ENCODE data around the gene LELP1. TPM values are rescaled to one million over a fixed set of nuclear protein-coding genes. Genes with fewer than 3 reads are reported as not detected.
A peak's percentile ranks its signal among the peaks of the same experiment; 100 is the strongest.
"Not testable (repeated sequence)": the region's sequence is repeated elsewhere in the genome, so short reads cannot be mapped to it uniquely, and the experiment has no call there.

Gene LELP1
- total and polyA plus RNA-seq, 7 experiments from 2014 or later: not detected

DNA sequence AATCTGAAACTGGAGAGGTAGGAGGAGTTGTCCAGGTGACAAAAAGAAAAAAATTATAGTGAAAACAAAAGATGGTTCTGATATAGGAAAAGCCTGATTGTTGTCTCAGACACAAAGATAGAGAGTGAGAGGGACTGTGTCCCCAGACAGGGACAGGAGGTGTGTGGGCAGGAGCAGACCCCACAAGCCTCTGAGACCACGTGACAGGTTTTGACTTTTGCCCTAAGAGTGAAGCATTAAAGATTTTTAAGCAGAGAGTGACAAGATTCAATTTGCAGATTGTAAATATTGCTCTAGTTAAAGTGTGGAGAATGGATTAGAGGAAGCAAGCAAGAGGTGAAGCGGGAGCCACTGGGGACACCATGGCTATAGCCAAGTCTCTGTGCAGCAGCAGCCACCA, 24.6 kb downstream of the LELP1 start:
- no peaks in the 10 kb centered on the region for H3K36me3 Mint-ChIP-seq
- H3K27ac ChIP-seq (ENCODE audit: low read depth, low read length): no peak overlapping the region
- H3K36me3 ChIP-seq (ENCODE audit: control insufficient read depth in 2 of 3, insufficient read depth in 3 of 3, low read length in 3 of 3): no peaks in the 10 kb centered on the region
- intact Hi-C loops (cut with micrococcal nuclease): no loop called here
- no peak overlapping the region for H3K4me3 ChIP-seq (ENCODE audit: low read length)
- ChIA-PET POLR2A (no interaction called here), CTCF (no interaction called here)
- no peaks in the 10 kb centered on the region for H3K9me3 ChIP-seq (ENCODE audit: control insufficient read depth in 2 of 3, low read length in 3 of 3)
- ATAC-seq (no peak), DNase-seq (no peak)
- peaks cover 6 to 31% (median 18%) of the 10 kb centered on the region in 5 donors for H3K27me3 Mint-ChIP-seq
- no peak overlapping the region for H3K4me3 Mint-ChIP-seq
- peaks cover 3 to 4% of the 10 kb centered on the region in 2 donors for H3K27me3 ChIP-seq (ENCODE audit: control insufficient read depth in 2 of 2, insufficient read depth in 2 of 2, low read length in 2 of 2)
- H3K9me3 Mint-ChIP-seq: no peaks in the 10 kb centered on the region
- H3K27ac Mint-ChIP-seq: no peak overlapping the region
- H3K4me1 Mint-ChIP-seq: peaks cover 0 to 12% (median 0%) of the 10 kb centered on the region in 7 donors
- no peaks in the 10 kb centered on the region for H3K4me1 ChIP-seq (ENCODE audit: control insufficient read depth in 2 of 2, insufficient read depth in 2 of 2, low read length in 2 of 2)

DNA sequence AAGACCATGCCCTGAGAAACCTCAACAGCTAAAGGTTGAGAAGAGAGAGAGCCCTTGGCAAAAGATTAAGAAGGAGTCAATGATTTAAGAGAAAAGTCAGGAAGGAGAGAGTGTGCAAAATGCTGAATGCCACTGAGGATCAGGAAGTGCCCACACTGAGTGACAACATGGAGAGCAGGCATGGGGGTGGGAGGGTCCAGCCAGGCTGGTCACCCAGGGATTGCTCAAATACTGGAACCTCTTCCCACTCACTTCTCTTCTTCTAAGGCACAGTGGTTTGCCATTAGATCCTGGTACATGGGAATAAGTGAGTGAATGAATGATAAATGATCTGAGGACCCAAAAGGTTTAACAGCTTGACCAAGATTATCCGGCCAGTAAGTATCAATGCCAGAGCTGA, 25.3 kb downstream of the LELP1 start:
- Mint-ChIP-seq H3K4me3 (no peak overlapping the region), H3K9me3 (no peaks in the 10 kb centered on the region), H3K27me3 (peaks cover 3 to 24% (median 14%) of the 10 kb centered on the region in 5 donors), H3K36me3 (no peaks in the 10 kb centered on the region), H3K27ac (no peak overlapping the region), H3K4me1 (peaks cover 0 to 8% (median 0%) of the 10 kb centered on the region in 7 donors)
- Histone ChIP-seq H3K9me3 (ENCODE audit: control insufficient read depth in 2 of 3, low read length in 3 of 3) (no peaks in the 10 kb centered on the region), H3K27ac (ENCODE audit: low read depth, low read length) (no peak overlapping the region), H3K4me3 (ENCODE audit: low read length) (no peak overlapping the region), H3K4me1 (ENCODE audit: control insufficient read depth in 2 of 2, insufficient read depth in 2 of 2, low read length in 2 of 2) (no peaks in the 10 kb centered on the region), H3K27me3 (ENCODE audit: control insufficient read depth in 2 of 2, insufficient read depth in 2 of 2, low read length in 2 of 2) (peaks cover 3 to 4% of the 10 kb centered on the region in 2 donors), H3K36me3 (ENCODE audit: control insufficient read depth in 2 of 3, insufficient read depth in 3 of 3, low read length in 3 of 3) (no peaks in the 10 kb centered on the region)
- no peak for DNase-seq
- no peak for ATAC-seq
- ChIA-PET CTCF (no interaction called here), POLR2A (no interaction called here)
- intact Hi-C loops (cut with micrococcal nuclease): no loop called here

- H3K27ac ChIP-seq (ENCODE audit: low read depth, low read length); H3K36me3 Mint-ChIP-seq; H3K4me3 ChIP-seq (ENCODE audit: low read length); H3K36me3 ChIP-seq (ENCODE audit: control insufficient read depth in 2 of 3, insufficient read depth in 3 of 3, low read length in 3 of 3); H3K9me3 Mint-ChIP-seq; H3K4me3 Mint-ChIP-seq; H3K4me1 Mint-ChIP-seq; H3K27me3 ChIP-seq (ENCODE audit: control insufficient read depth in 2 of 2, insufficient read depth in 2 of 2, low read length in 2 of 2); H3K4me1 ChIP-seq (ENCODE audit: control insufficient read depth in 2 of 2, insufficient read depth in 2 of 2, low read length in 2 of 2); H3K9me3 ChIP-seq (ENCODE audit: control insufficient read depth in 2 of 3, low read length in 3 of 3); DNase-seq; intact Hi-C loops (cut with micrococcal nuclease); H3K27ac Mint-ChIP-seq: not testable (repeated sequence)
- peaks cover 3 to 20% (median 12%) of the 10 kb centered on the region in 5 donors for H3K27me3 Mint-ChIP-seq
- CTCF ChIA-PET: interaction anchor here (1.6 kb wide), 1 partner anchor 8 kb away, joined by 8 read pairs; no protein-coding TSS in a partner anchor
- POLR2A ChIA-PET: interaction anchor here (0.6 kb wide), 1 partner anchor 1000 kb away, joined by 3 read pairs; no protein-coding TSS in a partner anchor
- peak; percentile 45 for ATAC-seq
These were observed 26.0 kb downstream of the LELP1 start for GRCh38 chr1:153229076-153229829.

- peak; percentile 20 for ATAC-seq
- intact Hi-C loops (cut with micrococcal nuclease): no loop called here
These were observed 28.1 kb downstream of the LELP1 start for GRCh38 chr1:153231363-153231762.

GRCh38 chr1:153231785-153232184, 28.6 kb downstream of the LELP1 start:
- Mint-ChIP-seq H3K27me3 (peaks cover 5 to 25% (median 18%) of the 10 kb centered on the region in 5 donors), H3K27ac (no peak overlapping the region), H3K4me3 (no peak overlapping the region), H3K4me1 (peaks cover 0 to 8% (median 0%) of the 10 kb centered on the region in 7 donors), H3K9me3 (no peaks in the 10 kb centered on the region), H3K36me3 (no peaks in the 10 kb centered on the region)
- ChIA-PET POLR2A (no interaction called here), CTCF (no interaction called here)
- Histone ChIP-seq H3K4me3 (ENCODE audit: low read length) (no peak overlapping the region), H3K27ac (ENCODE audit: low read depth, low read length) (no peak overlapping the region), H3K4me1 (ENCODE audit: control insufficient read depth in 2 of 2, insufficient read depth in 2 of 2, low read length in 2 of 2) (no peaks in the 10 kb centered on the region), H3K9me3 (ENCODE audit: control insufficient read depth in 2 of 3, low read length in 3 of 3) (no peaks in the 10 kb centered on the region), H3K36me3 (ENCODE audit: control insufficient read depth in 2 of 3, insufficient read depth in 3 of 3, low read length in 3 of 3) (no peaks in the 10 kb centered on the region), H3K27me3 (ENCODE audit: control insufficient read depth in 2 of 2, insufficient read depth in 2 of 2, low read length in 2 of 2) (peaks cover 0 to 2% of the 10 kb centered on the region in 2 donors)
- peak; percentile 26 for ATAC-seq
- intact Hi-C loops (cut with micrococcal nuclease): no loop called here
- DNase-seq: no peak

More at GRCh38 chr1:153231363-153231762, 28.1 kb downstream of the LELP1 start:
- H3K4me3 Mint-ChIP-seq: no peak overlapping the region
- no peak overlapping the region for H3K27ac Mint-ChIP-seq
- no peaks in the 10 kb centered on the region for H3K36me3 Mint-ChIP-seq
- H3K4me1 Mint-ChIP-seq: peaks cover 0 to 8% (median 0%) of the 10 kb centered on the region in 7 donors
- H3K4me3 ChIP-seq (ENCODE audit: low read length): no peak overlapping the region
- DNase-seq: no peak
- no peaks in the 10 kb centered on the region for H3K9me3 ChIP-seq (ENCODE audit: control insufficient read depth in 2 of 3, low read length in 3 of 3)
- peaks cover 0 to 3% of the 10 kb centered on the region in 2 donors for H3K27me3 ChIP-seq (ENCODE audit: control insufficient read depth in 2 of 2, insufficient read depth in 2 of 2, low read length in 2 of 2)
- H3K9me3 Mint-ChIP-seq: no peaks in the 10 kb centered on the region
- POLR2A ChIA-PET: no interaction called here
- CTCF ChIA-PET: interaction anchor here (1.6 kb wide), 1 partner anchor 10 kb away, joined by 8 read pairs; no protein-coding TSS in a partner anchor
- no peaks in the 10 kb centered on the region for H3K4me1 ChIP-seq (ENCODE audit: control insufficient read depth in 2 of 2, insufficient read depth in 2 of 2, low read length in 2 of 2)
- H3K27ac ChIP-seq (ENCODE audit: low read depth, low read length): no peak overlapping the region
- H3K36me3 ChIP-seq (ENCODE audit: control insufficient read depth in 2 of 3, insufficient read depth in 3 of 3, low read length in 3 of 3): no peaks in the 10 kb centered on the region
- peaks cover 5 to 25% (median 18%) of the 10 kb centered on the region in 5 donors for H3K27me3 Mint-ChIP-seq

DNA sequence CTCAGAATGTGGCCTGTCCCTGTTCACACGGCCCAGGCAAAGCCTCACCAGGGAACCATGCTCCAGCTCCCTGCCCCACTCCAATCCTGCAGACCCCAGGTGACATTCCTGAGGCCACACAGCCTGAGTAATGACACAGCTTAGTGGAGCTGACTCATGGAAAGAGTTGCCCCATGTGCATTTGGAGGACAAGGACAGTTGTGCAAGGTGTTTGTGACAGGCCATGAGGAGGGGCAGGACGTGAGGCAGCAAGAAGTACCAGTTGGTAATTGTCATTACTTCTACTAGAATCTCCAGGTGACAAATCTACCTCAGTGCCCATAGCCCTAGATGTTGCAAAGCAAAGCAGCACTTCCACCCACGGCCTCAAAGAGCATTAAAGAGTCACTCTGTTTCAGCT, 29.3 kb downstream of the LELP1 start:
- peaks cover 7 to 25% (median 22%) of the 10 kb centered on the region in 5 donors for H3K27me3 Mint-ChIP-seq
- H3K36me3 Mint-ChIP-seq: no peaks in the 10 kb centered on the region
- H3K27ac Mint-ChIP-seq: no peak overlapping the region
- ChIA-PET CTCF (no interaction called here), POLR2A (no interaction called here)
- no peak overlapping the region for H3K27ac ChIP-seq (ENCODE audit: low read depth, low read length)
- peaks cover 0 to 8% (median 0%) of the 10 kb centered on the region in 7 donors for H3K4me1 Mint-ChIP-seq
- H3K9me3 ChIP-seq (ENCODE audit: control insufficient read depth in 2 of 3, low read length in 3 of 3): no peaks in the 10 kb centered on the region
- H3K9me3 Mint-ChIP-seq: no peaks in the 10 kb centered on the region
- H3K36me3 ChIP-seq (ENCODE audit: control insufficient read depth in 2 of 3, insufficient read depth in 3 of 3, low read length in 3 of 3): no peaks in the 10 kb centered on the region
- no peak overlapping the region for H3K4me3 Mint-ChIP-seq
- intact Hi-C loops (cut with micrococcal nuclease): no loop called here
- H3K27me3 ChIP-seq (ENCODE audit: control insufficient read depth in 2 of 2, insufficient read depth in 2 of 2, low read length in 2 of 2): no peaks in the 10 kb centered on the region
- ATAC-seq (no peak), DNase-seq (no peak)
- H3K4me1 ChIP-seq (ENCODE audit: control insufficient read depth in 2 of 2, insufficient read depth in 2 of 2, low read length in 2 of 2): no peaks in the 10 kb centered on the region
- H3K4me3 ChIP-seq (ENCODE audit: low read length): no peak overlapping the region

GRCh38 chr1:153233448-153233847, 30.2 kb downstream of the LELP1 start:
- ATAC-seq (no peak), DNase-seq (no peak)
- intact Hi-C loops (cut with micrococcal nuclease): no loop called here
- no peaks in the 10 kb centered on the region for H3K36me3 Mint-ChIP-seq
- no peak overlapping the region for H3K27ac ChIP-seq (ENCODE audit: low read depth, low read length)
- no peaks in the 10 kb centered on the region for H3K9me3 Mint-ChIP-seq
- no peaks in the 10 kb centered on the region for H3K9me3 ChIP-seq (ENCODE audit: control insufficient read depth in 2 of 3, low read length in 3 of 3)
- CTCF ChIA-PET: no interaction called here
- H3K4me3 Mint-ChIP-seq: no peak overlapping the region
- H3K4me1 Mint-ChIP-seq: peaks cover 0 to 8% (median 0%) of the 10 kb centered on the region in 7 donors
- H3K4me1 ChIP-seq (ENCODE audit: control insufficient read depth in 2 of 2, insufficient read depth in 2 of 2, low read length in 2 of 2): no peaks in the 10 kb centered on the region
- H3K36me3 ChIP-seq (ENCODE audit: control insufficient read depth in 2 of 3, insufficient read depth in 3 of 3, low read length in 3 of 3): no peaks in the 10 kb centered on the region
- H3K27ac Mint-ChIP-seq: no peak overlapping the region
- peaks cover 7 to 28% (median 22%) of the 10 kb centered on the region in 5 donors for H3K27me3 Mint-ChIP-seq
- POLR2A ChIA-PET: no interaction called here
- no peak overlapping the region for H3K4me3 ChIP-seq (ENCODE audit: low read length)
- no peaks in the 10 kb centered on the region for H3K27me3 ChIP-seq (ENCODE audit: control insufficient read depth in 2 of 2, insufficient read depth in 2 of 2, low read length in 2 of 2)
